ENCODE data around the gene JUNB. TPM values are rescaled to one million over a fixed set of nuclear protein-coding genes. Genes with fewer than 3 reads are reported as not detected.

Gene JUNB
- polyA plus RNA-seq, 1 of the 3 experiments (the other 2 are of a cell fraction) = 224 TPM

DNA sequence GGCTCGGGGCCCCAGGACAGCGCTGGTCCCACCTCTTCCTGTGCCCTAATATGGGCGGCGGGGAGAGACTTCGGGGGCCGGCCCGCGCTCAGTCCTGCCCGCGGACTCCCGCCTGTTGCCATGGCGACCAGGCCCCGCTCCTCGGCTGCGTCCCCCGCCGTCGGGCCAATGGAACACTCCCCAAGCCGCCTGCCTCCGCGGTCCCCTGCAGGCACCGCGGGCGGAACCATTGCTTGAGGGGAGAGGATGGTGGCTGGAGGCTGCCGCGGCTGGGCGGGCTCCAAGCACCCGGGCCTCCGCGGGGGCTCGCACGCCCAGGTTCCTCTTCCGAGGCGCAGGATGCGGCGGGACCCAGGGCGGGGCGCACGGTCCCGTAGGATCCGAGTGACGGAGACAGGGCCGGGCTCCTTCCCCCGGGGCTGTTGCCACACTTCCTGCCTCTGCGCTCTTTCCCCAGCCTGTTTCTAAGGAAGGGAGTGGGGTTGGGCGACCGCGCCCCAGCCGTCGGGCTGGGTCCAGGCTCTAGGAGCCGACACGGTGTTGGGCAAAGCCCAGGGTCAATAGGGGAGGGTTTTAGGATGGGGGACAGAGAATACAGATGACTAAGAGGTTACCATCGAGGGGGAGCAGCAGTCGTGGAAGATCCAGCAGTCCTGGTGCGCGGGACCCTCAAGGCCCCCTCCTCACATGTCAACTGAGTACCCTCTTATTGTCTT lies 1.2 kb upstream of the JUNB start:
- peak overlapping the region; percentile 96 to 97 for H3K27ac ChIP-seq (ENCODE audit: low read depth in 2 of 2, low read length in 1 of 2)
- H3K4me2 ChIP-seq = peak overlapping the region; percentile 88
- POLR2A ChIA-PET = interaction anchor here (1.1 to 4.4 kb wide), 4 partner anchors 12 to 38 kb away, joined by 3 to 88 read pairs (median 5); no protein-coding TSS in a partner anchor
- peaks cover 17% of the 10 kb centered on the region for H4K20me1 ChIP-seq (ENCODE audit: insufficient read depth)
- peaks cover 20% of the 10 kb centered on the region for H3K79me2 ChIP-seq (ENCODE audit: insufficient read depth)
- peaks cover 38 to 53% of the 10 kb centered on the region in 2 experiments for H3K4me1 ChIP-seq (ENCODE audit: control insufficient read depth in 1 of 2, insufficient read depth in 2 of 2, low read depth in 1 of 2, low read length in 1 of 2)
- H3F3A ChIP-seq (replicated peaks; ENCODE audit: insufficient read depth) = peaks cover 59% of the 10 kb centered on the region
- H3K27me3 ChIP-seq (ENCODE audit: insufficient read depth) = no peaks in the 10 kb centered on the region
- CTCF ChIA-PET = interaction anchor here (1.1 to 17.1 kb wide), 6 partner anchors 12 to 57 kb away, joined by 3 to 447 read pairs (median 30); partner anchors contain the start of gene HOOK2
- H3K9ac ChIP-seq = peak overlapping the region; percentile 95
- WGBS (ENCODE audit: low lambda C conversion rate) = 3% methylated on average over 18 of the region's 56 CpGs
- no peaks in the 10 kb centered on the region for H3K9me2 ChIP-seq
- peaks cover 0 to 6% of the 10 kb centered on the region in 2 experiments for H3K36me3 ChIP-seq (replicated peaks in 1 of 2; ENCODE audit: control insufficient read depth in 1 of 2, insufficient read depth in 2 of 2, low read length in 1 of 2)
- DNase-seq = peak; percentile 92
- peak overlapping the region; percentile 55 to 80 for H3K4me3 ChIP-seq (ENCODE audit: low read depth in 2 of 2, low read length in 1 of 2)
- no peaks in the 10 kb centered on the region for H3K9me3 ChIP-seq
- peak overlapping the region; percentile 63; the same call in 1 of the 2 replicates for H2AFZ ChIP-seq (ENCODE audit: low read depth)
- no peak for TF ChIP-seq CHD2 (IDR thresholded peaks at IDR 0.05; ENCODE audit: low read length, partially characterized antibody)
- TF ChIP-seq RCOR1 (IDR thresholded peaks at IDR 0.05; ENCODE audit: low read length) = no peak
- no peak; the same call in 1 of the 2 replicates for TF ChIP-seq ELF1 (IDR thresholded peaks at IDR 0.05)
- TF ChIP-seq RFX5 (IDR thresholded peaks at IDR 0.05; ENCODE audit: low read length) = no peak
- TF ChIP-seq, protein P1, sequence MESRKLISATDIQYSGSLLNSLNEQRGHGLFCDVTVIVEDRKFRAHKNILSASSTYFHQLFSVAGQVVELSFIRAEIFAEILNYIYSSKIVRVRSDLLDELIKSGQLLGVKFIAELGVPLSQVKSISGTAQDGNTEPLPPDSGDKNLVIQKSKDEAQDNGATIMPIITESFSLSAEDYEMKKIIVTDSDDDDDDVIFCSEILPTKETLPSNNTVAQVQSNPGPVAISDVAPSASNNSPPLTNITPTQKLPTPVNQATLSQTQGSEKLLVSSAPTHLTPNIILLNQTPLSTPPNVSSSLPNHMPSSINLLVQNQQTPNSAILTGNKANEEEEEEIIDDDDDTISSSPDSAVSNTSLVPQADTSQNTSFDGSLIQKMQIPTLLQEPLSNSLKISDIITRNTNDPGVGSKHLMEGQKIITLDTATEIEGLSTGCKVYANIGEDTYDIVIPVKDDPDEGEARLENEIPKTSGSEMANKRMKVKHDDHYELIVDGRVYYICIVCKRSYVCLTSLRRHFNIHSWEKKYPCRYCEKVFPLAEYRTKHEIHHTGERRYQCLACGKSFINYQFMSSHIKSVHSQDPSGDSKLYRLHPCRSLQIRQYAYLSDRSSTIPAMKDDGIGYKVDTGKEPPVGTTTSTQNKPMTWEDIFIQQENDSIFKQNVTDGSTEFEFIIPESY (IDR thresholded peaks at IDR 0.05; ENCODE audit: borderline replicate concordance, low read depth) = no peak
- TF ChIP-seq MXI1 (IDR thresholded peaks at IDR 0.05; ENCODE audit: low read depth, low read length) = peak; percentile 60
- TF ChIP-seq, protein P2, sequence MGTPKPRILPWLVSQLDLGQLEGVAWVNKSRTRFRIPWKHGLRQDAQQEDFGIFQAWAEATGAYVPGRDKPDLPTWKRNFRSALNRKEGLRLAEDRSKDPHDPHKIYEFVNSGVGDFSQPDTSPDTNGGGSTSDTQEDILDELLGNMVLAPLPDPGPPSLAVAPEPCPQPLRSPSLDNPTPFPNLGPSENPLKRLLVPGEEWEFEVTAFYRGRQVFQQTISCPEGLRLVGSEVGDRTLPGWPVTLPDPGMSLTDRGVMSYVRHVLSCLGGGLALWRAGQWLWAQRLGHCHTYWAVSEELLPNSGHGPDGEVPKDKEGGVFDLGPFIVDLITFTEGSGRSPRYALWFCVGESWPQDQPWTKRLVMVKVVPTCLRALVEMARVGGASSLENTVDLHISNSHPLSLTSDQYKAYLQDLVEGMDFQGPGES (IDR thresholded peaks at IDR 0.05; ENCODE audit: low read depth, low read length) = no peak
- TF ChIP-seq, protein P3, sequence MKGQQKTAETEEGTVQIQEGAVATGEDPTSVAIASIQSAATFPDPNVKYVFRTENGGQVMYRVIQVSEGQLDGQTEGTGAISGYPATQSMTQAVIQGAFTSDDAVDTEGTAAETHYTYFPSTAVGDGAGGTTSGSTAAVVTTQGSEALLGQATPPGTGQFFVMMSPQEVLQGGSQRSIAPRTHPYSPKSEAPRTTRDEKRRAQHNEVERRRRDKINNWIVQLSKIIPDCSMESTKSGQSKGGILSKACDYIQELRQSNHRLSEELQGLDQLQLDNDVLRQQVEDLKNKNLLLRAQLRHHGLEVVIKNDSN (IDR thresholded peaks at IDR 0.05; ENCODE audit: borderline replicate concordance, low read depth) = no peak
- TF ChIP-seq MEF2A (IDR thresholded peaks at IDR 0.05; ENCODE audit: borderline replicate concordance, low read depth) = no peak
- TF ChIP-seq GABPA (IDR thresholded peaks at IDR 0.05; ENCODE audit: low read depth) = peak; percentile 38; the same call in 1 of the 2 replicates
- 0 out of 2 replicates have a peak, but pooled peaks have one; percentile 38 for TF ChIP-seq YY1 (IDR thresholded peaks at IDR 0.05; ENCODE audit: low read depth)
- no peak for TF ChIP-seq RAD21 (IDR thresholded peaks at IDR 0.05; ENCODE audit: low read length)
- TF ChIP-seq NFIC (IDR thresholded peaks at IDR 0.05; ENCODE audit: borderline replicate concordance) = no peak
- TF ChIP-seq TEAD4 (IDR thresholded peaks at IDR 0.05; ENCODE audit: borderline replicate concordance, insufficient read depth) = no peak
- TF ChIP-seq, protein P4, sequence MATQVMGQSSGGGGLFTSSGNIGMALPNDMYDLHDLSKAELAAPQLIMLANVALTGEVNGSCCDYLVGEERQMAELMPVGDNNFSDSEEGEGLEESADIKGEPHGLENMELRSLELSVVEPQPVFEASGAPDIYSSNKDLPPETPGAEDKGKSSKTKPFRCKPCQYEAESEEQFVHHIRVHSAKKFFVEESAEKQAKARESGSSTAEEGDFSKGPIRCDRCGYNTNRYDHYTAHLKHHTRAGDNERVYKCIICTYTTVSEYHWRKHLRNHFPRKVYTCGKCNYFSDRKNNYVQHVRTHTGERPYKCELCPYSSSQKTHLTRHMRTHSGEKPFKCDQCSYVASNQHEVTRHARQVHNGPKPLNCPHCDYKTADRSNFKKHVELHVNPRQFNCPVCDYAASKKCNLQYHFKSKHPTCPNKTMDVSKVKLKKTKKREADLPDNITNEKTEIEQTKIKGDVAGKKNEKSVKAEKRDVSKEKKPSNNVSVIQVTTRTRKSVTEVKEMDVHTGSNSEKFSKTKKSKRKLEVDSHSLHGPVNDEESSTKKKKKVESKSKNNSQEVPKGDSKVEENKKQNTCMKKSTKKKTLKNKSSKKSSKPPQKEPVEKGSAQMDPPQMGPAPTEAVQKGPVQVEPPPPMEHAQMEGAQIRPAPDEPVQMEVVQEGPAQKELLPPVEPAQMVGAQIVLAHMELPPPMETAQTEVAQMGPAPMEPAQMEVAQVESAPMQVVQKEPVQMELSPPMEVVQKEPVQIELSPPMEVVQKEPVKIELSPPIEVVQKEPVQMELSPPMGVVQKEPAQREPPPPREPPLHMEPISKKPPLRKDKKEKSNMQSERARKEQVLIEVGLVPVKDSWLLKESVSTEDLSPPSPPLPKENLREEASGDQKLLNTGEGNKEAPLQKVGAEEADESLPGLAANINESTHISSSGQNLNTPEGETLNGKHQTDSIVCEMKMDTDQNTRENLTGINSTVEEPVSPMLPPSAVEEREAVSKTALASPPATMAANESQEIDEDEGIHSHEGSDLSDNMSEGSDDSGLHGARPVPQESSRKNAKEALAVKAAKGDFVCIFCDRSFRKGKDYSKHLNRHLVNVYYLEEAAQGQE (IDR thresholded peaks at IDR 0.05; ENCODE audit: low read depth, low read length) = no peak
- no peak for TF ChIP-seq SMC3 (IDR thresholded peaks at IDR 0.05; ENCODE audit: low read depth, low read length)
- TF ChIP-seq, protein P5, sequence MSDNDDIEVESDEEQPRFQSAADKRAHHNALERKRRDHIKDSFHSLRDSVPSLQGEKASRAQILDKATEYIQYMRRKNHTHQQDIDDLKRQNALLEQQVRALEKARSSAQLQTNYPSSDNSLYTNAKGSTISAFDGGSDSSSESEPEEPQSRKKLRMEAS (IDR thresholded peaks at IDR 0.05; ENCODE audit: low read depth) = 0 out of 2 replicates have a peak, but pooled peaks have one; percentile 53
- no peak for TF ChIP-seq EZH2phosphoT487 (IDR thresholded peaks at IDR 0.05; ENCODE audit: borderline replicate concordance, low read depth)
- TF ChIP-seq, protein P6, sequence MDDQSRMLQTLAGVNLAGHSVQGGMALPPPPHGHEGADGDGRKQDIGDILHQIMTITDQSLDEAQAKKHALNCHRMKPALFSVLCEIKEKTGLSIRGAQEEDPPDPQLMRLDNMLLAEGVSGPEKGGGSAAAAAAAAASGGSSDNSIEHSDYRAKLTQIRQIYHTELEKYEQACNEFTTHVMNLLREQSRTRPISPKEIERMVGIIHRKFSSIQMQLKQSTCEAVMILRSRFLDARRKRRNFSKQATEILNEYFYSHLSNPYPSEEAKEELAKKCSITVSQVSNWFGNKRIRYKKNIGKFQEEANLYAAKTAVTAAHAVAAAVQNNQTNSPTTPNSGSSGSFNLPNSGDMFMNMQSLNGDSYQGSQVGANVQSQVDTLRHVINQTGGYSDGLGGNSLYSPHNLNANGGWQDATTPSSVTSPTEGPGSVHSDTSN (IDR thresholded peaks at IDR 0.05) = no peak
- TF ChIP-seq POLR2AphosphoS5 (IDR thresholded peaks at IDR 0.05; ENCODE audit: low read depth, low read length) = peak; percentile 51; the same call in 1 of the 2 replicates
- peak; percentile 17; the same call in 1 of the 2 replicates for TF ChIP-seq TAF1 (IDR thresholded peaks at IDR 0.05; ENCODE audit: borderline replicate concordance, low read depth, low read length)
- no peak; the same call in 1 of the 2 replicates for TF ChIP-seq FOXM1 (IDR thresholded peaks at IDR 0.05; ENCODE audit: low read depth)

Data from SK-N-SH (cell line).